ENCODE results near the gene CDX1.

CDX1 gene

DNA sequence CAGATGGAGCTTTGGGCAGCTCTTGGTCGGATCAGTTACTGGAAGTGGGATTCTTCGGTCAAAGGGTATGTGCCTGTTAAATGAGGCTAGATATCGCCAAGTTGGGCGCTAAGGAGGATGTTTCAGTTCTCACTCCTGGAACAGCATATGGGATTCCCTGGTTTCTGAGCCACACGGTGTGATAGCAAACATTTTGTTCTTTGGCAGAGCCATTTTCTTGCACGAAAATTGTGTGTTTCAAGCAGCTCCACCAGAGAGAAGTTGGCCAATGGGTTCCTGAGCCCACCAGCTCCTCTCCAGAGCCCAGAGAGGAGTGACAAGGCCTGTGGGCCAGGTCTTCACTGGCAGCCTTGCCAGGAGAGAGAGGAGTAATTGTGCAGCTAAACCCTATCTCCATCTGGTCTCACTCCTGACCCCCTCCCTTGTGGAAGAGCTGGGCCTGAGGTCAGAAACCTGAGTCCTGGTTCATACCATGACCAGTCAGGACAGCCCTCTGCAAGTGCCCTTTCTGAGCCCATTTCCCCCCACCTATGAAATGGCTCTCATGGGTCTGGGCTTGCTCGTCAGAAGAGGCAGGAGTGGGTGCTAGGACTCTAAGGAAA lies 12.5 kb downstream of the CDX1 start:
- no peaks in the 10 kb centered on the region for H3K9me3 ChIP-seq (ENCODE audit: control insufficient read depth, insufficient read depth, low read length)
- peaks cover 9% of the 10 kb centered on the region; the same call in 1 of the 2 replicates for H3K27me3 ChIP-seq (ENCODE audit: control insufficient read depth, insufficient read depth, low read length)
- H3K9ac ChIP-seq (ENCODE audit: low read depth, low read length) = no peak overlapping the region
- no peak overlapping the region for H3K4me3 ChIP-seq (ENCODE audit: low read depth, low read length)
- H3K27ac ChIP-seq (ENCODE audit: low read depth, low read length) = no peak overlapping the region
- no peaks in the 10 kb centered on the region for H3K36me3 ChIP-seq (ENCODE audit: control insufficient read depth, insufficient read depth, low read length)
- no peaks in the 10 kb centered on the region for H3K4me1 ChIP-seq (ENCODE audit: control insufficient read depth, insufficient read depth, low read length)

DNA sequence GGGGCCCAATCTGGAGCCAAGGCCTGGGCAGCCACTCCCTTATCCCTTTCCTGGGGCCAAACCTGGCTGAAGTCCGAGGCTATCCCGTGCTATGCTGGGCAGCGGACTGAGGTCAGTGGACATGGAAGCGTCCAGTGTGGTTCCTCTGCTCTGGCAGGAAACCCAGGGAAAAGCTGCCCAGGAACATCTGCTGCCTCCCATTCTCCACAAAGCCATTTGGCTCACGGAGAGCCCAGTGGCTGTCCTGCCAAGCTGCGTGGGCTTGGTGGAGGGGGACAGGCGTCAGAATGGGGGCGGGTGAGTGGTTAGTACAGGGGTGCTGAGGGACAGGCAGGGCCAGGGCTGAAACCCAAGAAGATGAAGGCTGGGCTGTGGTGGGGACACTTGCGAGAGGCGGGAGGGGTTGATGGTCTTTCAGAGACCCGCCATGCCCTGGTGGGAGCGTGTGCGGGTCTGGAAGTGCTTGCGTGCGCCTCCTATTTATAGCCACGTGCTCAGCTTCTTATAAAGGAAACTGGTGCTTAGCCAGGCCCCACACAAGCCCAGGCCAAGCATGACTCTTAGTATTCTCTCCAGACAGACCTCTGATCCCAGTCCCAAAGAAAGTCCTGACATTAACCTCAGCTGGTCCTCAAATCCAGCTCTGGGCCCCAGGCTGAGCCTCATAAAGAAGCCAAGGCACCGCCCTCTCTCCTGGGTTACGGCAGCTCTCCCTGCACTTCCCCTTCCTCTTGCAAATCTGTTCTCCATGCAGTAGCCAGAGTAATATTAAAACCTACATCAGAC lies 13.9 kb downstream of the CDX1 start:
- Histone ChIP-seq H3K9me3 (ENCODE audit: control insufficient read depth, insufficient read depth, low read length) (no peaks in the 10 kb centered on the region), H3K27ac (ENCODE audit: low read depth, low read length) (no peak overlapping the region), H3K4me3 (ENCODE audit: low read depth, low read length) (no peak overlapping the region), H3K36me3 (ENCODE audit: control insufficient read depth, insufficient read depth, low read length) (no peaks in the 10 kb centered on the region), H3K9ac (ENCODE audit: low read depth, low read length) (no peak overlapping the region), H3K27me3 (ENCODE audit: control insufficient read depth, insufficient read depth, low read length) (peaks cover 12% of the 10 kb centered on the region), H3K4me1 (ENCODE audit: control insufficient read depth, insufficient read depth, low read length) (peaks cover 3% of the 10 kb centered on the region; the same call in 1 of the 2 replicates)

DNA sequence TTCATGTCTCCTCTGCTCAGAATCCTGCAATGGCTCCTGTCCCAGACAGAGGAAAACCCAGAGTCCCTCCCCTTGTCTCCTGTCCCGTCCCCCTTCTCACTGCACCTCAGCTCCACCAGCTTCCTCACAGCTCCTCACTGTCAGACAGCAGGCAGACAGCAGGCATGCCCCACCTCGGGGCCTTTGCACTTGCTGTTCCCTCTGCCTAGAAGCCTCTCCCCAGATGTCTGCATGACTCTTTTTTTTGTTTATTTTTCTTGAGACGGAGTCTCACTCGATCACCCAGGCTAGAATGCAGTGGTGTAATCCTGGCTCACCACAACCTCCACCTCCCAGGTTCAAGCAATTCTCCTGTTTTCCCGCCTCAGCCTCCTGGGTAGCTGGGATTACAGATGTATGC lies 14.4 kb downstream of the CDX1 start:
- Histone ChIP-seq H3K9me3 (ENCODE audit: control insufficient read depth, insufficient read depth, low read length) (no peaks in the 10 kb centered on the region), H3K4me1 (ENCODE audit: control insufficient read depth, insufficient read depth, low read length) (peaks cover 9% of the 10 kb centered on the region; the same call in 1 of the 2 replicates), H3K4me3 (ENCODE audit: low read depth, low read length) (no peak overlapping the region)

DNA sequence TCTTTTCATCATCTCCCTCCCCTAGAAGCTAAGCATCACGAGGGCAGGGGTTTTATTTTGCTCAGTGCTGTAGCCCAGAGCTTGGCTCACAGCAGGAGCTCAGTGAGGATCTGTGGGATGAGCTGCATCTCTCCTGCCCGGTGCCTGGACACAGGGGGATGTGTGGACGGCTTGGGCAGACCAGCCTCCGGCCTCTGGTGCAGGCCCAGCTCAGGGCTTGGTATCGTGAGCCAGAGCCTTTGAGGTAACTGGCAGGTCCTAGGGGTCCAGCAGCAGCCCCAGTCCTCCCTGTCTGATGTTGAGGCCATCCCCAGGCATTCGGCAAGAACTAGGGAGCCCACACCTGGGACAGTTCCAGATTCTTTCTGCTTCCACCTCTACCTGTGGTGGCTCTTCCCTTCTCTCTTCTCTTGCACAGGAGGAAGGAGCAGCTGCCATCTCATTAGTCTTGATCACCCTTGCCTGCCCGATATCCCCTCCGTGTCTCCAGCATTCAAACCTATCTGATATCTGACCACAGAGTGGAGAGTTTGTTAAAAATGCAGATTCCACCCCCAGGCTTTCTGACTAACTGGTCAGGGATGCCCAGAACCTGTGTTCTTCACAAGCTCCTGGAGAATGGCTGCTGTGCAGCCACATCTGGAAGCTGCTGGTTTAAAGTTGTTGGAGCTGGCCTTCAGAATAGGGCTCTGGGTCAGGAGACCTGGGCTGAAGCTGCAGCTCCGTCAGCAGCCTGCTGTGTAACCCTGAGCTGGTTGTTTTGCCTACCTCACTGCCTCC lies 15.4 kb downstream of the CDX1 start:
- no peak overlapping the region for H3K27ac ChIP-seq (ENCODE audit: low read depth, low read length)
- H3K4me1 ChIP-seq (ENCODE audit: control insufficient read depth, insufficient read depth, low read length) = peaks cover 15% of the 10 kb centered on the region; the same call in 1 of the 2 replicates

More for the DNA sequence above, 14.4 kb downstream of the CDX1 start:
- H3K27ac ChIP-seq (ENCODE audit: low read depth, low read length) = no peak overlapping the region
- H3K27me3 ChIP-seq (ENCODE audit: control insufficient read depth, insufficient read depth, low read length) = peaks cover 15% of the 10 kb centered on the region
- H3K36me3 ChIP-seq (ENCODE audit: control insufficient read depth, insufficient read depth, low read length) = no peaks in the 10 kb centered on the region
- H3K9ac ChIP-seq (ENCODE audit: low read depth, low read length) = no peak overlapping the region

DNA sequence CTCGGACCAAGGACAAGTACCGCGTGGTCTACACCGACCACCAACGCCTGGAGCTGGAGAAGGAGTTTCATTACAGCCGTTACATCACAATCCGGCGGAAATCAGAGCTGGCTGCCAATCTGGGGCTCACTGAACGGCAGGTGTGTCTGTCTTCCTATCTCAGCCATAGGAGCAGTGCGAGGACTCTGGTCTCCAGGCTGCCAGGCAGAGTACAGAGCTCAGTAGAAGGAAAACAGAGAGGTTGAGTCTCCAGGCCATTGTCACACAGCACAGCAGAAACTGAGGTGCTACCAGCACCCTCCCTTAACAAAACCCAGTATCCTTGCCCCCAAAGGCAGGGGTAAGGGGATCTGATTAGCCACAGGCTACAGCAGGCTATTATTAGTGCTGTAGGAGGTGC lies 16.2 kb downstream of the CDX1 start:
- H3K36me3 ChIP-seq (ENCODE audit: control insufficient read depth, insufficient read depth, low read length) = no peaks in the 10 kb centered on the region
- H3K27ac ChIP-seq (ENCODE audit: low read depth, low read length) = no peak overlapping the region
- no peaks in the 10 kb centered on the region for H3K9me3 ChIP-seq (ENCODE audit: control insufficient read depth, insufficient read depth, low read length)
- peaks cover 31% of the 10 kb centered on the region for H3K27me3 ChIP-seq (ENCODE audit: control insufficient read depth, insufficient read depth, low read length)
- H3K9ac ChIP-seq (ENCODE audit: low read depth, low read length) = no peak overlapping the region
- H3K4me1 ChIP-seq (ENCODE audit: control insufficient read depth, insufficient read depth, low read length) = peaks cover 15% of the 10 kb centered on the region; the same call in 1 of the 2 replicates
- no peak overlapping the region for H3K4me3 ChIP-seq (ENCODE audit: low read depth, low read length)

More for the DNA sequence above, 15.4 kb downstream of the CDX1 start:
- no peak overlapping the region for H3K4me3 ChIP-seq (ENCODE audit: low read depth, low read length)
- no peaks in the 10 kb centered on the region for H3K36me3 ChIP-seq (ENCODE audit: control insufficient read depth, insufficient read depth, low read length)
- H3K9me3 ChIP-seq (ENCODE audit: control insufficient read depth, insufficient read depth, low read length) = no peaks in the 10 kb centered on the region
- H3K27me3 ChIP-seq (ENCODE audit: control insufficient read depth, insufficient read depth, low read length) = peaks cover 23% of the 10 kb centered on the region
- H3K9ac ChIP-seq (ENCODE audit: low read depth, low read length) = no peak overlapping the region

DNA sequence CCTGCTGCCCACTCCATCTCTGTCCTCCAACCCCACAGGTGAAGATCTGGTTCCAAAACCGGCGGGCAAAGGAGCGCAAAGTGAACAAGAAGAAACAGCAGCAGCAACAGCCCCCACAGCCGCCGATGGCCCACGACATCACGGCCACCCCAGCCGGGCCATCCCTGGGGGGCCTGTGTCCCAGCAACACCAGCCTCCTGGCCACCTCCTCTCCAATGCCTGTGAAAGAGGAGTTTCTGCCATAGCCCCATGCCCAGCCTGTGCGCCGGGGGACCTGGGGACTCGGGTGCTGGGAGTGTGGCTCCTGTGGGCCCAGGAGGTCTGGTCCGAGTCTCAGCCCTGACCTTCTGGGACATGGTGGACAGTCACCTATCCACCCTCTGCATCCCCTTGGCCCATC lies 16.9 kb downstream of the CDX1 start:
- H3K36me3 ChIP-seq (ENCODE audit: control insufficient read depth, insufficient read depth, low read length) = no peaks in the 10 kb centered on the region
- no peaks in the 10 kb centered on the region for H3K9me3 ChIP-seq (ENCODE audit: control insufficient read depth, insufficient read depth, low read length)
- no peak overlapping the region for H3K9ac ChIP-seq (ENCODE audit: low read depth, low read length)
- H3K27ac ChIP-seq (ENCODE audit: low read depth, low read length) = no peak overlapping the region
- H3K4me3 ChIP-seq (ENCODE audit: low read depth, low read length) = no peak overlapping the region
- peaks cover 38% of the 10 kb centered on the region for H3K27me3 ChIP-seq (ENCODE audit: control insufficient read depth, insufficient read depth, low read length)
- H3K4me1 ChIP-seq (ENCODE audit: control insufficient read depth, insufficient read depth, low read length) = peaks cover 15% of the 10 kb centered on the region; the same call in 1 of the 2 replicates

DNA sequence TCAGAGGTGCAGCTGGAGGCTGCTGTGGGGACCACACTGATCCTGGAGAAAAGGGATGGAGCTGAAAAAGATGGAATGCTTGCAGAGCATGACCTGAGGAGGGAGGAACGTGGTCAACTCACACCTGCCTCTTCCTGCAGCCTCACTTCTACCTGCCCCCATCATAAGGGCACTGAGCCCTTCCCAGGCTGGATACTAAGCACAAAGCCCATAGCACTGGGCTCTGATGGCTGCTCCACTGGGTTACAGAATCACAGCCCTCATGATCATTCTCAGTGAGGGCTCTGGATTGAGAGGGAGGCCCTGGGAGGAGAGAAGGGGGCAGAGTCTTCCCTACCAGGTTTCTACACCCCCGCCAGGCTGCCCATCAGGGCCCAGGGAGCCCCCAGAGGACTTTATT lies 17.4 kb downstream of the CDX1 start:
- H3K27ac ChIP-seq (ENCODE audit: low read depth, low read length) = no peak overlapping the region
- H3K9ac ChIP-seq (ENCODE audit: low read depth, low read length) = no peak overlapping the region
- no peak overlapping the region for H3K4me3 ChIP-seq (ENCODE audit: low read depth, low read length)
- H3K9me3 ChIP-seq (ENCODE audit: control insufficient read depth, insufficient read depth, low read length) = no peaks in the 10 kb centered on the region
- no peaks in the 10 kb centered on the region for H3K36me3 ChIP-seq (ENCODE audit: control insufficient read depth, insufficient read depth, low read length)
- H3K27me3 ChIP-seq (ENCODE audit: control insufficient read depth, insufficient read depth, low read length) = peaks cover 44% of the 10 kb centered on the region
- H3K4me1 ChIP-seq (ENCODE audit: control insufficient read depth, insufficient read depth, low read length) = peaks cover 15% of the 10 kb centered on the region; the same call in 1 of the 2 replicates

DNA sequence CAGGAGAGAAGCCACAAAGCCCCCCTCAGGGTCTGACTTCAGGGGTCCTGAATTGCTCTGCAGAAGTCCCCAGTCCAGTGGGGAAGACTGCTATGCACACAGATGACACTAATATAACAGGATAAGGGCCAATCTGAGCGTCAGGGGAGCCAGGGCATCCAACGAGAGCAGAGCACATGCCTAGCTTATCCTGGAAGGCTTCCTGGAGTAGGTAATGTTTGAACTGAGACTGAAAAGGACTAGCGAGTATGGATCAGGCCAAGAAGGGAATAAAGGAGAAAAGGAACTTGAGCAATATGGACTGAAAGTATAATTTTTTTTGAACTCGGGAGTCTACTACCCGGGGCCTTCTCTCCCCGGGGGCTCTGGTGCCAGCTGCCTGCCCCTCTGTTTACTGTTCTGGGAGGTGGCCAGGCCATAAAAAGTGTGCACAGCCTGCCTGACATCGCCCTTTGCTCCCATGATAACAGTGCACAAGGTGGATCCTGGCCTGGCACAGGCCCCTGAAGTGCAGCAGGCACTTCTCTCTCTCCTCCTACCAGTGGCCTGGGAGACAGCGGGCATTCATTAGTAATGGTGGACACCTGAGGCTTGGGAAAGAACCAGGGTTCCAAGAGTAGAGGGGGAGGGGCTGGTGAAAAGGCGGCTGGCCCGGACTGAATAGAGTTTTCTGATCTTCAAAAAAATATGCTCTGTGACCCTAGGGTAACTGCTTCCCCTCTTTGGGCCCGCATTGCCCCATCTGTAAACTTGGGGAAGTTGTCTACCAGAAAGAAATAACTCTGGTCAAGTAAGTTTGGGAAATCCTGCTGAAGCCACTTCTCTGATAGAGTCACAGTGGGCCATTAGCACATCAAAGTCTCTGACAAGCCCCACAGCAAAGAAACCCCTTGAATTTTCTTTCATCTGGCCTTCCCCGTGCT lies 18.7 kb downstream of the CDX1 start:
- no peak overlapping the region for H3K27ac ChIP-seq (ENCODE audit: low read depth, low read length)
- peaks cover 15% of the 10 kb centered on the region; the same call in 1 of the 2 replicates for H3K4me1 ChIP-seq (ENCODE audit: control insufficient read depth, insufficient read depth, low read length)
- no peak overlapping the region for H3K4me3 ChIP-seq (ENCODE audit: low read depth, low read length)
- H3K9ac ChIP-seq (ENCODE audit: low read depth, low read length) = no peak overlapping the region
- no peaks in the 10 kb centered on the region for H3K36me3 ChIP-seq (ENCODE audit: control insufficient read depth, insufficient read depth, low read length)
- no peaks in the 10 kb centered on the region for H3K9me3 ChIP-seq (ENCODE audit: control insufficient read depth, insufficient read depth, low read length)
- H3K27me3 ChIP-seq (ENCODE audit: control insufficient read depth, insufficient read depth, low read length) = peaks cover 56% of the 10 kb centered on the region

DNA sequence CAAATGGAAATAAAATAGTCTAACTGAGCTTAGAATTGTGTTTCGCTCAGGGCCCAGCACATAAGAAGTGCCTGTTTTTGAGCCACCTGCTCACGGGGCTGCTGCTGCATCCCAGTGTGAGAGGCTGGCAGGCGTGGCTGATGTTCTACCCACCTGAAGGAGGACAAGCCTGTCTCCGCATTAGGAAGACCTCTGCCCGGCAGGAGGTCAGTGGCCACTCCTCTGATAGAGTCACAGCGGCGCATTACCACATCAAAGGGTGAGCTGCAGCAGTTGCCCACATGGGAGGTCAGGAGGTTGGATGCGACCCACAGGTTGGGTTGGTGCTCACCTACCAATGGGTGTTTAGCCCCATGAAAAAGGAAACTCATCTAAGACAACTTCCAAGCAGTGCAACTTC lies 19.6 kb downstream of the CDX1 start:
- H3K36me3 ChIP-seq (ENCODE audit: control insufficient read depth, insufficient read depth, low read length) = no peaks in the 10 kb centered on the region
- peaks cover 65% of the 10 kb centered on the region for H3K27me3 ChIP-seq (ENCODE audit: control insufficient read depth, insufficient read depth, low read length)
- H3K4me3 ChIP-seq (ENCODE audit: low read depth, low read length) = no peak overlapping the region
- H3K9me3 ChIP-seq (ENCODE audit: control insufficient read depth, insufficient read depth, low read length) = no peaks in the 10 kb centered on the region
- H3K4me1 ChIP-seq (ENCODE audit: control insufficient read depth, insufficient read depth, low read length) = peaks cover 15% of the 10 kb centered on the region; the same call in 1 of the 2 replicates
- no peak overlapping the region for H3K9ac ChIP-seq (ENCODE audit: low read depth, low read length)
- no peak overlapping the region for H3K27ac ChIP-seq (ENCODE audit: low read depth, low read length)

DNA sequence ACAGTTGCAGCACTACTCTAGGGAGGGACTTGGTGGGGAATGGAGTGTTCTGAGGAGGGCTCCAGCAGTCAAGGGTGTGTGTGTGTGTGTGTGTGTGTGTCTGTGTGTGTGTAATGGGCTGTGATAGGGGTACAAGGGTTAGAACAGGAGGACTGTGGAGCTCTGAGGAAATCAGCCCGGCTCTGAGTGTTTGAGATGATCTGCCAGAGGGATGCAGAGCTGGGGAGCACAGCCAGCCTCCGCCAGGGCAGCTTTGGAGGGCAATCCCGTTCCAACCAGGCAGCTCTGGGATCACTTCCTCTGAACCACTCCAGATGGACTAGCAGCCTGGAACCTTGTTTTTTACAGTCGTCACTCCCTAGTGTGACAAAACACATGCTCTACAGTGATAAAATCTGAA lies 20.3 kb downstream of the CDX1 start:
- Histone ChIP-seq H3K9ac (ENCODE audit: low read depth, low read length) (no peak overlapping the region), H3K36me3 (ENCODE audit: control insufficient read depth, insufficient read depth, low read length) (no peaks in the 10 kb centered on the region), H3K4me1 (ENCODE audit: control insufficient read depth, insufficient read depth, low read length) (peaks cover 15% of the 10 kb centered on the region; the same call in 1 of the 2 replicates), H3K27me3 (ENCODE audit: control insufficient read depth, insufficient read depth, low read length) (peaks cover 71% of the 10 kb centered on the region), H3K27ac (ENCODE audit: low read depth, low read length) (no peak overlapping the region), H3K4me3 (ENCODE audit: low read depth, low read length) (no peak overlapping the region), H3K9me3 (ENCODE audit: control insufficient read depth, insufficient read depth, low read length) (no peaks in the 10 kb centered on the region)

All from HUES48 (cell line).